Left lung (tissue), 10 donors: ENCODE results near the gene ZBTB37. TPM values are rescaled to one million over a fixed set of nuclear protein-coding genes. Genes with fewer than 3 reads are reported as not detected.

Experiments
- ATAC-seq: fragments of 200-7000 bp; cut with Tn5 transposase; one replicate; pipeline ENCODE4 v1.9.1; 2020; ENCODE audit warnings: moderate library complexity
- DNase-seq, 4 donors: peaks; one replicate each; pipeline ENCODE4 v3.0.0-alpha.2; 2013 to 2020
- H3K27ac ChIP-seq, 2 donors: fragments of 200-600 bp; sonication (generic) in 1 of 2; one replicate each; pipeline versions ENCODE4 v1.5.0 to v1.8.0; 2020 to 2021
- H3K27me3 ChIP-seq, 2 donors: fragments of 200-600 bp; sonication (generic) in 1 of 2; one replicate each; pipeline versions ENCODE4 v1.5.0 to v1.8.0; 2020 to 2021
- H3K36me3 ChIP-seq, 2 donors: fragments of 200-600 bp; sonication (generic) in 1 of 2; one replicate each; pipeline versions ENCODE4 v1.5.0 to v1.8.0; 2020 to 2021
- H3K4me1 ChIP-seq, 2 donors: fragments of 200-600 bp; one replicate each; pipeline ENCODE4 v1.8.0; 2021
- H3K4me3 ChIP-seq, 2 donors: fragments of 200-600 bp; sonication (generic) in 1 of 2; one replicate each; pipeline versions ENCODE4 v1.5.0 to v1.8.0; 2020 to 2021; ENCODE audit warnings: mild to moderate bottlenecking in 1 of 2
- H3K9me3 ChIP-seq, 2 donors: fragments of 200-600 bp; sonication (generic) in 1 of 2; one replicate each; pipeline versions ENCODE4 v1.5.0 to v1.8.0; 2020 to 2021
- intact Hi-C, 2 donors: fragments of 100-400 bp; cut with DNase I; formaldehyde crosslinking; loops; one replicate each; pipeline versions ENCODE4 v1.11.2 to v1.14.2; 2022
- polyA plus RNA-seq, 6 donors: library from polyadenylated mRNA; unstranded; fragments of 120-200 nt; gene quantifications; one replicate each; pipeline ENCODE4 v1.2.1, GENCODE V29; 2013; ENCODE audit not compliant: insufficient read length in 6 of 6
- total RNA-seq, 2 donors: library from RNA; stranded (reverse); fragmentation: NEBNext Ultra II Directional; extraction: Animal tissue kit (Norgen Biotek cat#: 25700); gene quantifications; one replicate each; pipeline ENCODE4 v1.2.1, GENCODE V29; 2021
- TF ChIP-seq, protein P1 (sequence below), 2 donors: fragments of 200-600 bp; sonication (generic) in 1 of 2; IDR thresholded peaks; one replicate each; pipeline versions ENCODE4 v1.5.0 to v1.8.0; 2021; ENCODE audit warnings: antibody characterized with exemption in 2 of 2
- donor health status: DM: no; HTN: yes; CAD: no.
- donor health status: DM: no; HTN: no; CAD: no.

The ZBTB37 gene
- total and polyA plus RNA-seq, 8 donors: 10.0 to 13.3 (median 12.1) TPM

DNA sequence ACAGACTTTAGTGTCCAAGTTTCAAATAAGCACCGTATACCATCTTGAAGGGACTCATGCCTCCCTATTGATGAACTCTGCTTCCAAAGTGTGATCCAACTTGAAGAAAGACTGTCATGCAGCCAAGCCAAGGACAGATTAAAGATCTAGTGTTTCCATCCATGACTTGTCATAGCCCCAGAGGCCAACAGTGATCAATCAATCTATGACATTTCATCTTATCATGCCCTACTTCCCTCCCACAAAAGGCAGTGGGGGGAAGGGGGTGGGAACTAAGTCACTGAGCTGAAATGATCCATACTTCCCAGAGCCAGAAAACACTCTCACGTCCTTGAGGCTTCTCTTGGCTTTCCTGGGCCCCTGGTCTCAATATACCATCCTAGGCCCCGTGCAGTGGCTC, 44.9 kb downstream of the ZBTB37 start:
- TF ChIP-seq, protein P1, sequence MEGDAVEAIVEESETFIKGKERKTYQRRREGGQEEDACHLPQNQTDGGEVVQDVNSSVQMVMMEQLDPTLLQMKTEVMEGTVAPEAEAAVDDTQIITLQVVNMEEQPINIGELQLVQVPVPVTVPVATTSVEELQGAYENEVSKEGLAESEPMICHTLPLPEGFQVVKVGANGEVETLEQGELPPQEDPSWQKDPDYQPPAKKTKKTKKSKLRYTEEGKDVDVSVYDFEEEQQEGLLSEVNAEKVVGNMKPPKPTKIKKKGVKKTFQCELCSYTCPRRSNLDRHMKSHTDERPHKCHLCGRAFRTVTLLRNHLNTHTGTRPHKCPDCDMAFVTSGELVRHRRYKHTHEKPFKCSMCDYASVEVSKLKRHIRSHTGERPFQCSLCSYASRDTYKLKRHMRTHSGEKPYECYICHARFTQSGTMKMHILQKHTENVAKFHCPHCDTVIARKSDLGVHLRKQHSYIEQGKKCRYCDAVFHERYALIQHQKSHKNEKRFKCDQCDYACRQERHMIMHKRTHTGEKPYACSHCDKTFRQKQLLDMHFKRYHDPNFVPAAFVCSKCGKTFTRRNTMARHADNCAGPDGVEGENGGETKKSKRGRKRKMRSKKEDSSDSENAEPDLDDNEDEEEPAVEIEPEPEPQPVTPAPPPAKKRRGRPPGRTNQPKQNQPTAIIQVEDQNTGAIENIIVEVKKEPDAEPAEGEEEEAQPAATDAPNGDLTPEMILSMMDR (IDR thresholded peaks at IDR 0.05): no peak
- no peaks in the 10 kb centered on the region for H3K4me1 ChIP-seq
- no peaks in the 10 kb centered on the region for H3K36me3 ChIP-seq
- H3K27ac ChIP-seq: no peak overlapping the region
- H3K27me3 ChIP-seq: no peaks in the 10 kb centered on the region
- intact Hi-C loops: no loop called here
- DNase-seq: no peak
- no peak overlapping the region for H3K4me3 ChIP-seq
- no peak for ATAC-seq
- no peaks in the 10 kb centered on the region for H3K9me3 ChIP-seq

DNA sequence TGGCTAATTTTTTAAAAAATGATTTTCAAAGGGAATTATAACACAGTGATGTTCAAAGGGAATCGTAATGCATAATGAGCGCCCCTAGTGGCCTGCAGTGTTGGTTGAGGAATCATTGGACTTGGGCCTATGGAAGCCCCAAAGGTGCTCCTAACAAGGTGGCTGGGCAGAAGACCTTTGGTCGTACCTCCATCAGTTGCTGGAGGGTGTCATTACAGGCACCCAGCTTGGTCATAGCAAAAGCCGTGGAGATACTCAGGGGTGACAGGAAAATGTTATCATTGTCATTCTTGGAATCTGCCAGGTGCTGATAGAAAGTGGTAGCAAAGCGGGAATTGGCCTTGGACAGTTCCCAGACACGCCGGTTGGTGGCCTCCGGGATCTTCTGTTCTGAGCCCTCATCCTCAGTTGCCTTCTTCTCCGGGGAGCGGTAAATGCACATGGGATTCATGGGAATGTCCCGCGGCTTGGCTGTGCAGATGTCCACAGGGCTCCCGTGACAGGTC, 46.2 kb downstream of the ZBTB37 start:
- Histone ChIP-seq H3K4me3 (no peak overlapping the region), H3K27me3 (no peaks in the 10 kb centered on the region), H3K27ac (no peak overlapping the region), H3K4me1 (no peaks in the 10 kb centered on the region), H3K9me3 (no peaks in the 10 kb centered on the region), H3K36me3 (no peaks in the 10 kb centered on the region)
- TF ChIP-seq, protein P1 (IDR thresholded peaks at IDR 0.05): peak; percentile 34 to 53
- ATAC-seq: peak; percentile 26
- DNase-seq: no peak
- intact Hi-C loops: no loop called here

DNA sequence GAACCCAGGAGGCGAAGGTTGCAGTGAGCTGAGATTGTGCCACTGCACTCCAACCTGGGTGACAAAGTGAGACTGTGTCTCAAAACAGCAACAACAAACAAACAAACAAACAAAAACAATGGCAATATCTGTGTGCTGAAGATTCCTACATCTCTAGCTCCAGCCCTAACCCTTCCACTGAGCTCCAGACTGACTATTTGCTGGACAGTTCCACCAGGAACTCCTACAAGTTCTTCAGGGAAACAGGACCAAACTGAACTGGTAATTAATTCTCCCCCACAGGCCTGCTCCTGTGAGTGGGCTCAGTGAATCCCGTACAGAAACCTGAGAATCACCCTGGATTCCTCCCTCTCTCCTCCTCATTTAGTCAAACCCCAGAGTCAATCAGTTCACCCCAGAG, 47.4 kb downstream of the ZBTB37 start:
- no peak overlapping the region for H3K27ac ChIP-seq
- no peaks in the 10 kb centered on the region for H3K36me3 ChIP-seq
- no peak for ATAC-seq
- H3K4me3 ChIP-seq: no peak overlapping the region
- no peaks in the 10 kb centered on the region for H3K4me1 ChIP-seq
- DNase-seq: no peak
- intact Hi-C loops: no loop called here
- TF ChIP-seq, protein P1 (IDR thresholded peaks at IDR 0.05): no peak
- H3K9me3 ChIP-seq: no peaks in the 10 kb centered on the region
- no peaks in the 10 kb centered on the region for H3K27me3 ChIP-seq

DNA sequence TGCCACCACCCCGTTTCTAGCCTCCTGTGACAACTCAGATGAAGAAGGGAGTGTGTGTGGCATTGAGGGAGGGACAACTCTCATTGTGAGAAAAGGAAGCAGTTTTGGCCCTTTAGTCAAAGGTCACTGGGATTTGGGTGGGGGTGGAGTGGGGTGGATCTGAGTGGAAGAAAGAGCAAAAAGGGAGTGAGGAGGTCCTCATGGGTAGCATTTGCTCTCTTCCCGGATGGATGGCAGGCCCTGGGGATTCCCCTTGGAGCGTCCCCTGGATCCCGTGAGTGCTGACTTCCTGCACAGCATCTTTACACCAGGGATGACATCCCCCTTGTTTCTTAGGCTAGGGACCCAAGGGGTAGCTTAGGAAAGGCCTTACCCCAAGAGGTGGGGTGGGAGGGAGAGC, 48.5 kb downstream of the ZBTB37 start:
- H3K27me3 ChIP-seq: no peaks in the 10 kb centered on the region
- ATAC-seq (no peak), DNase-seq (no peak)
- no peaks in the 10 kb centered on the region for H3K4me1 ChIP-seq
- intact Hi-C loops: no loop called here
- no peaks in the 10 kb centered on the region for H3K9me3 ChIP-seq
- H3K4me3 ChIP-seq: no peak overlapping the region
- TF ChIP-seq, protein P1 (IDR thresholded peaks at IDR 0.05): no peak
- H3K36me3 ChIP-seq: no peaks in the 10 kb centered on the region
- no peak overlapping the region for H3K27ac ChIP-seq

DNA sequence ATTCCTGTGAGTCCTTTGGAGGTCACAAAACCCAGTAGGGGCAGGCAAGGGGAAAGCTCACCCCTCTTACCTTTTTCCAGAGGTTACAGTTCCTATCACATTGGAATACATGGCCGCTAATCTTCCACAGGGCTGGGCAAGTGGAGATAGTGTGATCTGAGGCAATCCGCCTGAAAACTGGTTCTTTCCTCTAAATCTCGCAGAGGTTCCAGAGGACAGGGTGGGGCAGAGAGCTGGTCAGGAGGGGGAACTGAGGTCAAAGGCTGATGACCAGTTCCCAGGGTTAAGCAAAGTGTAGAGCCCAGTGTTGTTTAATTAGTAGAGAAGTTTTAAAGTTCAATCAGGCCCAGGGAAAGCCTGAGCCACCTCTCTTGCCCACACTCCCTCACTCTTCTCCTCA, 49.0 kb downstream of the ZBTB37 start, which contains the start of gene SERPINC1:
TSS of gene SERPINC1 (minus strand) at position 179 of the 400 bp plus-strand sequence. CDS start at position 111, 68 bp downstream.
- no peak for DNase-seq
- no peaks in the 10 kb centered on the region for H3K9me3 ChIP-seq
- intact Hi-C loops: no loop called here
- H3K4me3 ChIP-seq: no peak within 1 kb of the TSS
- H3K36me3 ChIP-seq: no peaks in the 10 kb centered on the region
- TF ChIP-seq, protein P1 (IDR thresholded peaks at IDR 0.05): no peak
- H3K27me3 ChIP-seq: no peaks in the 10 kb centered on the region
- ATAC-seq: no peak
- no peak within 1 kb of the TSS for H3K27ac ChIP-seq
- H3K4me1 ChIP-seq: no peaks in the 10 kb centered on the region
